NB4 (cell line): ENCODE results near the gene RBMX2.

Experiments used
- MYC ChIP-seq: IDR thresholded peaks from 2 replicates; pipeline ENCODE4 v1.6.1; 2011; ENCODE audit warnings: low read depth, low read length
- POLR2A ChIP-seq: IDR thresholded peaks from 2 replicates; pipeline ENCODE4 v1.6.1; 2011; ENCODE audit warnings: mild to moderate bottlenecking; ENCODE audit not compliant: insufficient read length; ENCODE audit errors: extremely low read depth
- TF ChIP-seq, protein P1 (sequence below): IDR thresholded peaks from one replicate; pipeline ENCODE4 v1.5.1; 2012; ENCODE audit warnings: low read depth, low read length
- TF ChIP-seq, protein P2 (sequence below): IDR thresholded peaks from 2 replicates; pipeline ENCODE4 v1.6.1; 2011; ENCODE audit warnings: low read depth, low read length

DNA sequence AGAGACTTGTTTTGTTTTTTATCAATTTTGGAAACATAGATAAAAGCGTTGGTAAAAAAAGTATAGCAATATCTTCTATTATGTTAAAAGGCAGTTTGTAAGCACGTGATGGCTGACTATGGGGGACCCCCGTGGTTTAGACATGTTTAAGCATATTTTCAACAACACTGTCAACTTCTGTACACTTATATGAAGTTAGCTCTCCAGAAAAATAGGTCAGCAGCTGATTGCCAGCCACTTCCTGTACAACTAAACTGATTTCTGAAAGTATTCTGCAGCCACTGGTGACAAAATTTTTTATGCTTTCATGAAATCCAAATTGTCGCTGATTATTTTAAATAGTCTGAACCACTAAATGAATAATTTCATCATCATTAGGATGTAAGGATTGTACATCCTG is 45.2 kb downstream of the RBMX2 start:
- TF ChIP-seq, protein P1, sequence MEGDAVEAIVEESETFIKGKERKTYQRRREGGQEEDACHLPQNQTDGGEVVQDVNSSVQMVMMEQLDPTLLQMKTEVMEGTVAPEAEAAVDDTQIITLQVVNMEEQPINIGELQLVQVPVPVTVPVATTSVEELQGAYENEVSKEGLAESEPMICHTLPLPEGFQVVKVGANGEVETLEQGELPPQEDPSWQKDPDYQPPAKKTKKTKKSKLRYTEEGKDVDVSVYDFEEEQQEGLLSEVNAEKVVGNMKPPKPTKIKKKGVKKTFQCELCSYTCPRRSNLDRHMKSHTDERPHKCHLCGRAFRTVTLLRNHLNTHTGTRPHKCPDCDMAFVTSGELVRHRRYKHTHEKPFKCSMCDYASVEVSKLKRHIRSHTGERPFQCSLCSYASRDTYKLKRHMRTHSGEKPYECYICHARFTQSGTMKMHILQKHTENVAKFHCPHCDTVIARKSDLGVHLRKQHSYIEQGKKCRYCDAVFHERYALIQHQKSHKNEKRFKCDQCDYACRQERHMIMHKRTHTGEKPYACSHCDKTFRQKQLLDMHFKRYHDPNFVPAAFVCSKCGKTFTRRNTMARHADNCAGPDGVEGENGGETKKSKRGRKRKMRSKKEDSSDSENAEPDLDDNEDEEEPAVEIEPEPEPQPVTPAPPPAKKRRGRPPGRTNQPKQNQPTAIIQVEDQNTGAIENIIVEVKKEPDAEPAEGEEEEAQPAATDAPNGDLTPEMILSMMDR, result no peak
- TF ChIP-seq POLR2A, result no peak
- no peak for TF ChIP-seq MYC
- TF ChIP-seq, protein P2, sequence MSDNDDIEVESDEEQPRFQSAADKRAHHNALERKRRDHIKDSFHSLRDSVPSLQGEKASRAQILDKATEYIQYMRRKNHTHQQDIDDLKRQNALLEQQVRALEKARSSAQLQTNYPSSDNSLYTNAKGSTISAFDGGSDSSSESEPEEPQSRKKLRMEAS, result no peak
